ENCODE data around the gene PFAS. TPM values are rescaled to one million over a fixed set of nuclear protein-coding genes. Genes with fewer than 3 reads are reported as not detected.

PFAS gene
- total and polyA plus RNA-seq, 10 donors, result 12.6 to 70.3 (median 26.4) TPM

DNA sequence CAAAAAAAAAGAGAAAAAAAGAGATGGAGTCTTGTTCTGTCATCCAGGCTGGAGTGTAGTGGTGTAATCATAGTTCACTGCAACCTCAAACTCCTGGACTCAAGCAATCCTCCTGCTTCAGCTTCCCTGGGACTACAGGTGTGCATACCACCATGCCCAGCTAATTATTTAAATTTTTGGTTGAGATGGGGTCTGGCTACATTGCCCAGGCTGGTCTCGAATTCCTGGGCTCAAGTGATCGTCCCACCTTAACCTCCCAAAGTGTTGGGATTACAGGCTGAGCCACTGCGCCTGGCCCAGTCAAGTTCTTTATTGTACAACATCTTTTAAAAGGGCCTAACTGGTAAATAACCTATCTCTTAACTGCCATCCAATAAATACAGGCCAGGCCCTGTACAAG lies 33.3 kb downstream of the PFAS start:
- H3K4me3 ChIP-seq, result no peak overlapping the region
- DNase-seq, result no peak
- H3K9me3 ChIP-seq, result no peaks in the 10 kb centered on the region
- WGBS, 5 donors, result 54 to 92% (median 74%) methylated on average over 3 of the region's 3 CpGs
- no peaks in the 10 kb centered on the region for H3K36me3 ChIP-seq
- no peak for TF ChIP-seq POLR2A (IDR thresholded peaks at IDR 0.05)
- TF ChIP-seq, protein P1, sequence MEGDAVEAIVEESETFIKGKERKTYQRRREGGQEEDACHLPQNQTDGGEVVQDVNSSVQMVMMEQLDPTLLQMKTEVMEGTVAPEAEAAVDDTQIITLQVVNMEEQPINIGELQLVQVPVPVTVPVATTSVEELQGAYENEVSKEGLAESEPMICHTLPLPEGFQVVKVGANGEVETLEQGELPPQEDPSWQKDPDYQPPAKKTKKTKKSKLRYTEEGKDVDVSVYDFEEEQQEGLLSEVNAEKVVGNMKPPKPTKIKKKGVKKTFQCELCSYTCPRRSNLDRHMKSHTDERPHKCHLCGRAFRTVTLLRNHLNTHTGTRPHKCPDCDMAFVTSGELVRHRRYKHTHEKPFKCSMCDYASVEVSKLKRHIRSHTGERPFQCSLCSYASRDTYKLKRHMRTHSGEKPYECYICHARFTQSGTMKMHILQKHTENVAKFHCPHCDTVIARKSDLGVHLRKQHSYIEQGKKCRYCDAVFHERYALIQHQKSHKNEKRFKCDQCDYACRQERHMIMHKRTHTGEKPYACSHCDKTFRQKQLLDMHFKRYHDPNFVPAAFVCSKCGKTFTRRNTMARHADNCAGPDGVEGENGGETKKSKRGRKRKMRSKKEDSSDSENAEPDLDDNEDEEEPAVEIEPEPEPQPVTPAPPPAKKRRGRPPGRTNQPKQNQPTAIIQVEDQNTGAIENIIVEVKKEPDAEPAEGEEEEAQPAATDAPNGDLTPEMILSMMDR (IDR thresholded peaks at IDR 0.05 in 8 of 11, conservative IDR thresholded peaks at IDR 0.05 in 3 of 11), result no peak
- no peak for TF ChIP-seq POLR2AphosphoS5 (IDR thresholded peaks at IDR 0.05)
- no peak overlapping the region for H3K27ac ChIP-seq
- intact Hi-C loops (cut with DNase I; ENCODE audit: low total_unique reads), result no loop called here
- no peaks in the 10 kb centered on the region for H3K27me3 ChIP-seq (replicated peaks in 1 of 7)
- peaks cover 0 to 15% (median 2%) of the 10 kb centered on the region in 6 donors for H3K4me1 ChIP-seq

DNA sequence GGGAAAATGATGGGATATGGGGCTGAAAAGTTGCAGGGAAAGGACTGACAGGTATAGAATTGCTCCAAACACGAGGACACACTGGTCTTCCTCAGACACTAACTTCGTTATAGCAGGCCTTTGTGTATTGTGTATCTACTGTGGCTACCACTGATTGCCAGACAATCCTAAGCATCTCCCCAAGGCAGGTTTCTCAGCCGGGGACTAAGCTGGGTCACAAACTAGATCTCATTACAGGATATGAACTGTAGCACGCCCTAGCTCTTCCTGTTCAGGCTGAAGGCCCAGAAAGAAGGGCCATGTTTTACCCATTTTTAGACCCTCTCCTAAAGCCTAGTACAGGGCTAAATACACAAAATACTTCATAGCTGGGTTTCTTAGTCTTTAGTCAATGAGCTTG lies 34.3 kb downstream of the PFAS start:
- WGBS, 5 donors, result 74 to 86% (median 76%) methylated on average over 4 of the region's 4 CpGs
- Histone ChIP-seq H3K9me3 (no peaks in the 10 kb centered on the region), H3K4me3 (no peak overlapping the region), H3K36me3 (no peaks in the 10 kb centered on the region), H3K27me3 (replicated peaks in 1 of 7) (no peaks in the 10 kb centered on the region), H3K27ac (no peak overlapping the region), H3K4me1 (peaks cover 5 to 24% (median 8%) of the 10 kb centered on the region in 6 donors)
- DNase-seq, result no peak
- no peak for TF ChIP-seq POLR2A (IDR thresholded peaks at IDR 0.05)
- no peak for TF ChIP-seq POLR2AphosphoS5 (IDR thresholded peaks at IDR 0.05)
- TF ChIP-seq, protein P1 (IDR thresholded peaks at IDR 0.05 in 8 of 11, conservative IDR thresholded peaks at IDR 0.05 in 3 of 11), result no peak
- intact Hi-C loops (cut with DNase I; ENCODE audit: low total_unique reads), result no loop called here

DNA sequence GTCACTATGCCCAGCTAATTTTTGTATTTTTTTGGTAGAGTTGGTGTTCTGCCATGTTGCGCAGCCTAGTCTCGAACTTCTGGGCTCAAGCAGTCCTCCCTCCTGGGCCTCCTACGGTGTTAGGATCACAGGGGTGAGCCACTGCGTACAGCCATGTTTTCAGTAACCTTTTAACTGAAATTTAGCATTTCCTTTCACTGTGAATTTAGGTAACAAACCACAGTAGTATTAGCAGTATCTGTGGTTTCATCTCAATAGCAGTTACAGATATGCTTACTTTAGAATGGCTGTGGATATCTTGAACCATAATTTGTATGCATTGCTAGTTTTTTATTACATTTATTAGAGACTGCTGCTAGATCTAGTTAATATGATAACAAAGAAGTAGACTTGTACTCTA lies 35.0 kb downstream of the PFAS start:
- Histone ChIP-seq H3K27ac (no peak overlapping the region), H3K36me3 (no peaks in the 10 kb centered on the region), H3K4me3 (no peak overlapping the region), H3K27me3 (replicated peaks in 1 of 7) (no peaks in the 10 kb centered on the region), H3K4me1 (peaks cover 6 to 28% (median 11%) of the 10 kb centered on the region in 6 donors), H3K9me3 (no peaks in the 10 kb centered on the region)
- DNase-seq, result no peak
- WGBS, 5 donors, result 84 to 92% (median 89%) methylated on average over 4 of the region's 4 CpGs
- TF ChIP-seq POLR2AphosphoS5 (IDR thresholded peaks at IDR 0.05) (no peak), POLR2A (IDR thresholded peaks at IDR 0.05) (no peak)
- TF ChIP-seq, protein P1 (IDR thresholded peaks at IDR 0.05 in 8 of 11, conservative IDR thresholded peaks at IDR 0.05 in 3 of 11), result no peak
- intact Hi-C loops (cut with DNase I; ENCODE audit: low total_unique reads), result no loop called here

DNA sequence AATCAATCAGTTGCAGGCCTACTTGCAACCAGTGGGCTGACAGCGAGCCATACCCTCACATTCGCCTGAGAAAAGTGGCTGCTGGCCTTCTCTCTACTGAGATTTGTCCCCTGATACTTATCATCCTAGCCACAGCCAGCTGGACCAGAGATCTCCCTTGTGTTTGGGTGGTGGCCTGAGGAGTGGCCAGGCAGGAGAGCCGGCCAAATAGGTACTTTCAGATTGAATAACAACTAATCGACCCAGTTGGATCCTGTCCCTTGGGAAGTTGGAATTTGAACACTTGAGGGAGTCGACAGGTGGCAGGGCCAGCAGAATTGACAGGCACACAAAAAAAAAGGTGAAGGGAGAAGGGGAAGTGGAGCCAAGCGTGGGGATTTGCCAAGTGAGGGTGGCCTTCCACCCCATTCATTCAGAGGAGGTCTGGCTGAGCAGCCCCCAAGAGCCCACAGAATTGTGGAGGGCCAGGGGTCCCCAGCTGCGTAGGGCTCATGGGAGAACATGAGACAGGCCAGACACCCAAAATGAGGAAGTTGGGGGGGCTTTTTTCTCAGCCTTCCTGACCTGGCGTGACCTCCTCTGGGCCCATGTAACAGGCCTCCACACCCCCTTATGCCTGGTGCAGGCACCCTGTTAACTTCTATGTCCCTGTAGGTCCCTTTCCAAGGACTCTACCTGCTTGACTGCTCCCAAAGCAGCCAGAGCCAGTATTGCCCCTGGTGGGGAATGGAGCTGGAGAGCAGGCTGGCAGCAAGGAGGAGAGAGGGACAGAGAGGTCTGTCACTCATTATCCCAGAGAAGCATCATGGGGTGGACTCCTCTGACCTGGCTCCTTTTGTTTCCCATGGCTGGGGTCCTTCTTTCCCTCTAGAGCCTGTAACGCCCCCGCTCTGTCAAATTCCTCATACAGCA lies 36.4 kb downstream of the PFAS start:
- Histone ChIP-seq H3K4me1 (peaks cover 13 to 42% (median 22%) of the 10 kb centered on the region in 6 donors), H3K4me3 (no peak overlapping the region), H3K27me3 (replicated peaks in 1 of 7) (no peaks in the 10 kb centered on the region), H3K9me3 (no peaks in the 10 kb centered on the region), H3K27ac (no peak overlapping the region), H3K36me3 (peaks cover 0 to 3% (median 0%) of the 10 kb centered on the region in 6 donors)
- 67 to 76% (median 74%) methylated on average over 9 to 10 of the region's 10 CpGs for WGBS, 5 donors
- no peak for TF ChIP-seq POLR2AphosphoS5 (IDR thresholded peaks at IDR 0.05)
- TF ChIP-seq POLR2A (IDR thresholded peaks at IDR 0.05), result no peak
- TF ChIP-seq, protein P1 (IDR thresholded peaks at IDR 0.05 in 8 of 11, conservative IDR thresholded peaks at IDR 0.05 in 3 of 11), result no peak
- DNase-seq, result no peak
- intact Hi-C loops (cut with DNase I; ENCODE audit: low total_unique reads), result no loop called here
